Gastrocnemius medialis (tissue), 4 donors: ENCODE results near the gene MRGPRG.

Experiments used
- CTCF ChIP-seq, 5 experiments: fragments of 450-650 bp in 3 of 5; fragments of 200-600 bp in 2 of 5; sonication (generic) in 2 of 5; IDR thresholded peaks in 4 of 5; conservative IDR thresholded peaks in 1 of 5; 1 replicate in 4 of 5; 2 replicates in 1 of 5; pipeline ENCODE4 v1.5.1; 2016 to 2019; ENCODE audit warnings: antibody characterized with exemption in 5 of 5, mild to moderate bottlenecking in 3 of 5, moderate library complexity in 3 of 5
- POLR2A ChIP-seq, 2 donors: fragments of 450-650 bp; IDR thresholded peaks; one replicate each; pipeline ENCODE4 v1.6.1; 2017; ENCODE audit warnings: antibody characterized with exemption in 2 of 2, mild to moderate bottlenecking in 2 of 2, moderate library complexity in 2 of 2

GRCh38 chr11:3206156-3206921 lies 12.3 kb downstream of the MRGPRG start:
- no peak for TF ChIP-seq CTCF (IDR thresholded peaks at IDR 0.05 in 4 of 5, conservative IDR thresholded peaks at IDR 0.05 in 1 of 5)
- TF ChIP-seq POLR2A (IDR thresholded peaks at IDR 0.05) = no peak
